PC-9 (cell line): Measurements from ENCODE around the gene ESPNL. TPM values are rescaled to one million over a fixed set of nuclear protein-coding genes. Genes with fewer than 3 reads are reported as not detected.

Experiments
- BruUV-seq: library from RNA; stranded (reverse); fragments of 400-500 nt; replicated peaks from 2 replicates; lab custom pipeline; 2021; lab: Mats Ljungman, UMichigan
- CTCF ChIA-PET: fragments of 300-600 bp; sonication (Branson Sonifier 250); formaldehyde crosslinking; loops from one replicate; lab custom pipeline; 2022; ENCODE audit warnings: antibody characterized with exemption; lab: Charles Lee
- POLR2A ChIA-PET: fragments of 300-600 bp; sonication (Branson Sonifier 250); formaldehyde crosslinking; loops from one replicate; lab custom pipeline; 2022; ENCODE audit warnings: antibody characterized with exemption; ENCODE audit not compliant: unreplicated experiment; lab: Charles Lee
- DNase-seq, 2 experiments: peaks; one replicate each; pipeline versions ENCODE4 v3.0.0 to v3.0.0-alpha.2; 2015 to 2022; ENCODE audit warnings: mixed read lengths in 1 of 2
- H2AFZ ChIP-seq: fragments of 200-600 bp; sonication (generic); 2 replicates; pipeline ENCODE4 v1.8.1; 2017; ENCODE audit warnings: antibody characterized with exemption
- H3F3A ChIP-seq: fragments of 200-600 bp; sonication (generic); 2 replicates; pipeline ENCODE4 v1.8.1; 2017; ENCODE audit warnings: antibody characterized with exemption, mild to moderate bottlenecking, low read depth; ENCODE audit not compliant: insufficient read depth
- H3K27ac ChIP-seq: fragments of 200-600 bp; sonication (generic); 2 replicates; pipeline ENCODE4 v1.6.1; 2016; ENCODE audit warnings: mixed run types
- H3K27me3 ChIP-seq: fragments of 200-600 bp; sonication (generic); 2 replicates; pipeline ENCODE4 v1.6.1; 2016; ENCODE audit warnings: low read depth, mixed run types; ENCODE audit not compliant: insufficient read depth
- H3K36me3 ChIP-seq: fragments of 200-600 bp; sonication (generic); 2 replicates; pipeline ENCODE4 v1.6.1; 2016; ENCODE audit warnings: low read depth, mixed run types
- H3K4me1 ChIP-seq: fragments of 200-600 bp; sonication (generic); replicated peaks from 2 replicates; pipeline ENCODE4 v1.6.1; 2016; ENCODE audit warnings: mixed run types; ENCODE audit not compliant: insufficient read depth
- H3K4me2 ChIP-seq: fragments of 200-600 bp; sonication (generic); 2 replicates; pipeline ENCODE4 v1.6.1; 2017; ENCODE audit warnings: mixed run types
- H3K4me3 ChIP-seq: fragments of 200-600 bp; sonication (generic); 2 replicates; pipeline ENCODE4 v1.6.1; 2016; ENCODE audit warnings: mixed run types
- H3K79me2 ChIP-seq: fragments of 200-600 bp; sonication (generic); 2 replicates; pipeline ENCODE4 v1.6.1; 2017; ENCODE audit warnings: low read depth, mixed run types
- H3K9me2 ChIP-seq: fragments of 200-600 bp; sonication (generic); 2 replicates; pipeline ENCODE4 v1.8.1; 2017; ENCODE audit warnings: mild to moderate bottlenecking; ENCODE audit not compliant: insufficient read depth
- H3K9me3 ChIP-seq: fragments of 200-600 bp; sonication (generic); 2 replicates; pipeline ENCODE4 v1.8.1; 2016; ENCODE audit warnings: low read depth; ENCODE audit not compliant: insufficient read depth
- H4K20me1 ChIP-seq: fragments of 200-600 bp; sonication (generic); 2 replicates; pipeline ENCODE4 v1.8.1; 2017; ENCODE audit not compliant: insufficient read depth
- CTCF ChIP-seq: fragments of 200-600 bp; sonication (generic); conservative IDR thresholded peaks from 2 replicates; pipeline ENCODE4 v1.6.1; 2017; ENCODE audit warnings: mixed run types, antibody characterized with exemption, mild to moderate bottlenecking, moderate library complexity
- EZH2 ChIP-seq: fragments of 200-600 bp; sonication (generic); IDR thresholded peaks from 2 replicates; pipeline ENCODE4 v1.8.0; 2017; ENCODE audit warnings: antibody characterized with exemption, low read depth
- intact Hi-C: fragments of 100-400 bp; cut with micrococcal nuclease; formaldehyde crosslinking; loops from one replicate; pipeline ENCODE4 v1.10.0; 2022; ENCODE audit not compliant: unreplicated experiment
- total RNA-seq: library from RNA; stranded (reverse); gene quantifications from 2 replicates; pipeline ENCODE4 v1.2.3, GENCODE V29; 2021

The ESPNL gene
- total RNA-seq, 1 experiment from 2014 or later = 1.1 TPM

GRCh38 chr2:238101891-238102841 lies 2.0 kb downstream of the ESPNL start:
- BruUV-seq = no TSS peak
- no peaks in the 10 kb centered on the region for H4K20me1 ChIP-seq
- peaks cover 16% of the 10 kb centered on the region for H3F3A ChIP-seq
- intact Hi-C loops = no loop called here
- H3K9me3 ChIP-seq = no peaks in the 10 kb centered on the region
- DNase-seq = no peak
- TF ChIP-seq EZH2 = no peak
- TF ChIP-seq CTCF = no peak
- ChIA-PET CTCF (no interaction called here), POLR2A (no interaction called here)
- H3K4me3 ChIP-seq = no peak overlapping the region
- no peaks in the 10 kb centered on the region for H3K79me2 ChIP-seq
- H2AFZ ChIP-seq = no peak overlapping the region
- no peaks in the 10 kb centered on the region for H3K36me3 ChIP-seq
- H3K4me1 ChIP-seq = peaks cover 14% of the 10 kb centered on the region
- no peak overlapping the region for H3K27ac ChIP-seq
- H3K27me3 ChIP-seq = no peaks in the 10 kb centered on the region
- no peak overlapping the region for H3K4me2 ChIP-seq
- no peaks in the 10 kb centered on the region for H3K9me2 ChIP-seq

- no peak overlapping the region for H2AFZ ChIP-seq
- no peaks in the 10 kb centered on the region for H3K36me3 ChIP-seq
- no TSS peak for BruUV-seq
- ChIA-PET CTCF (no interaction called here), POLR2A (no interaction called here)
- H3F3A ChIP-seq = peaks cover 10% of the 10 kb centered on the region
- no peaks in the 10 kb centered on the region for H3K79me2 ChIP-seq
- no peaks in the 10 kb centered on the region for H3K9me3 ChIP-seq
- TF ChIP-seq EZH2 (no peak), CTCF (no peak)
- H3K9me2 ChIP-seq = no peaks in the 10 kb centered on the region
- no peak overlapping the region for H3K4me3 ChIP-seq
- no peak overlapping the region for H3K27ac ChIP-seq
- no peak overlapping the region for H3K4me2 ChIP-seq
- intact Hi-C loops = no loop called here
- H3K4me1 ChIP-seq = peaks cover 17% of the 10 kb centered on the region
- H3K27me3 ChIP-seq = no peaks in the 10 kb centered on the region
- no peaks in the 10 kb centered on the region for H4K20me1 ChIP-seq
- DNase-seq = no peak
Measured at GRCh38 chr2:238102865-238103264, 2.7 kb downstream of the ESPNL start.

DNA sequence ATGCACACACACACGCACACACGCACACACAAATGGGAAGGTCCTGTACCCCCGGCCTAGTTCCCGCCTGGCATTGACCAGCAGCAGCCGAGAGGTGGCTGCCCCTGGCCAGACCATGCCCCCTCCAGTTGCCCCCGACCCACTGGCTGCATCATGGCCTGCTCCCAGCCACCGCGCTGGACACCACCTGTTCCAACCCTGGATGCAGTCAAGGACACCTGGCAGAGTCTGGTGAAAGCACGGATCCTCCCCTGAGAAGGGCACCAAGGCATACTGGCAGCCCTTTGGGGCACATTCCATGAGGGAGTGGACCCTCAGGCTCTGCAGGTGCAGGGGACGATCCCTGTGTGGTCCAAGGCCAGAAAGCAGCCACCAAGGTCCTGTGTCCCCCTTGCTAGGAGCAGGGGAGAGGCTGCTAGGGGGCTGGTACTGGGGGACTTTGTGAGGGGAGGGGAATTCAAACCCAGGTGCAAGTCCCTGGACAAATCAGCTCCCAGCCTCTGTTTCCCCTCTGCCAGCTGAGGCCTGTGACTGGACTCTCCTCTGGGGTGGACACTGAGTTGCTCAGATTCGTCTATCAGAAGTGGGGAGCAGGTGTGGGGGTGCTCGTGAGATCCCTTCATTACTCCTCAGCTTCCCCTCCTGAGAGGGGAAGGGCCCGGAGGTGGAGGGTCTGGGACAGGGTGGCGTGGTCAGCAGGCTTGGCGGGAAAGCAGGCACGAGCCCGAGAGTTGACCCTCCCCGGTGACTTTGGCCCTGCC lies 3.5 kb downstream of the ESPNL start:
- no peaks in the 10 kb centered on the region for H3K9me2 ChIP-seq
- H3K36me3 ChIP-seq = no peaks in the 10 kb centered on the region
- CTCF ChIA-PET = interaction anchor here (0.6 kb wide), 1 partner anchor 278 kb away, joined by 3 read pairs; no protein-coding TSS in a partner anchor
- H3K4me1 ChIP-seq = peaks cover 16% of the 10 kb centered on the region
- H2AFZ ChIP-seq = no peak overlapping the region
- TF ChIP-seq CTCF (no peak), EZH2 (no peak)
- POLR2A ChIA-PET = no interaction called here
- H3K4me3 ChIP-seq = no peak overlapping the region
- no peaks in the 10 kb centered on the region for H3K27me3 ChIP-seq
- intact Hi-C loops = no loop called here
- BruUV-seq = no TSS peak
- peaks cover 6% of the 10 kb centered on the region for H3F3A ChIP-seq
- H4K20me1 ChIP-seq = no peaks in the 10 kb centered on the region
- H3K4me2 ChIP-seq = no peak overlapping the region
- no peak for DNase-seq
- H3K9me3 ChIP-seq = no peaks in the 10 kb centered on the region
- no peak overlapping the region for H3K27ac ChIP-seq
- no peaks in the 10 kb centered on the region for H3K79me2 ChIP-seq
